Right atrium auricular region (tissue), 2 donors: Measurements from ENCODE around the gene ZNF576. TPM values are rescaled to one million over a fixed set of nuclear protein-coding genes. Genes with fewer than 3 reads are reported as not detected.
"Not testable (repeated sequence)": the region's sequence is repeated elsewhere in the genome, so short reads cannot be mapped to it uniquely, and the experiment has no call there.

ENCODE experiments used
- DNase-seq: peaks from one replicate; pipeline ENCODE4 v3.0.0-alpha.2; 2019; ENCODE audit warnings: low spot score
- H3K27ac ChIP-seq, 2 donors: fragments of 200-600 bp; sonication (generic); 1 replicate in 1 of 2; 2 replicates in 1 of 2; pipeline ENCODE4 v1.5.1; 2016 to 2019
- H3K27me3 ChIP-seq, 2 donors: fragments of 200-600 bp; sonication (generic); one replicate each; pipeline versions ENCODE4 v1.5.1 to v1.6.0; 2017 to 2019
- H3K36me3 ChIP-seq: fragments of 200-600 bp; sonication (generic); one replicate; pipeline ENCODE4 v1.5.1; 2016
- H3K4me1 ChIP-seq, 2 donors: fragments of 200-600 bp; sonication (generic); one replicate each; pipeline versions ENCODE4 v1.5.1 to v1.6.0; 2017 to 2019
- H3K4me3 ChIP-seq, 2 donors: fragments of 200-600 bp; sonication (generic); 1 replicate in 1 of 2; 2 replicates in 1 of 2; pipeline ENCODE4 v1.5.1; 2017 to 2019; ENCODE audit warnings: mild to moderate bottlenecking in 1 of 2, moderate library complexity in 1 of 2
- H3K9me3 ChIP-seq, 2 donors: fragments of 200-600 bp; sonication (generic); one replicate each; pipeline ENCODE4 v1.5.1; 2019
- total RNA-seq, 2 donors: library from RNA; depleted of rRNA; stranded (reverse); fragments of >200 nt; gene quantifications; one replicate each; pipeline ENCODE4 v1.1.0, GENCODE V29; 2016
- TF ChIP-seq, protein P1 (sequence below), 2 donors: fragments of 200-600 bp; sonication (generic); IDR thresholded peaks; one replicate each; pipeline ENCODE4 v1.5.1; 2019; ENCODE audit warnings: antibody characterized with exemption in 2 of 2

Gene ZNF576
- total RNA-seq, 2 donors from 2014 or later = 8.9 to 16.4 TPM

DNA sequence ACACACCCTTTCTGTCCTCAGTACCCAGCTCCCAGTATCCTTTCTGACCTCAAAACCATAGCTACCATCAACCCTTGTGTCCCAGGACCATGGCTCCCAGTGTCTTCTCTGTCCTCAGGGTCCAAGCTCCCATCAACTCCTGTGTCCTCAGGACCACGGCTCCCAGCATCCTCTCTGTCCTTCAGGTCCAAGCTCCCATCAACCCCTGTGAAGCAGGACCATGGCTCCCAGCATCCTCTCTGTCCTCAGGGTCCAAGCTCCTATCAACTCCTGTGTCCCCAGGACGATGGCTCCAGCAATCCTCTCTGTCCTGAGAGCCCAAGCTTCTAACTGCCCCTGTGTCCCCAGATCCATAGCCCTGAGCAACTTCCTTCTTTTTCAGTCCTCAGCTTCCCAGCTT is 44.9 kb downstream of the ZNF576 start:
- TF ChIP-seq, protein P1, sequence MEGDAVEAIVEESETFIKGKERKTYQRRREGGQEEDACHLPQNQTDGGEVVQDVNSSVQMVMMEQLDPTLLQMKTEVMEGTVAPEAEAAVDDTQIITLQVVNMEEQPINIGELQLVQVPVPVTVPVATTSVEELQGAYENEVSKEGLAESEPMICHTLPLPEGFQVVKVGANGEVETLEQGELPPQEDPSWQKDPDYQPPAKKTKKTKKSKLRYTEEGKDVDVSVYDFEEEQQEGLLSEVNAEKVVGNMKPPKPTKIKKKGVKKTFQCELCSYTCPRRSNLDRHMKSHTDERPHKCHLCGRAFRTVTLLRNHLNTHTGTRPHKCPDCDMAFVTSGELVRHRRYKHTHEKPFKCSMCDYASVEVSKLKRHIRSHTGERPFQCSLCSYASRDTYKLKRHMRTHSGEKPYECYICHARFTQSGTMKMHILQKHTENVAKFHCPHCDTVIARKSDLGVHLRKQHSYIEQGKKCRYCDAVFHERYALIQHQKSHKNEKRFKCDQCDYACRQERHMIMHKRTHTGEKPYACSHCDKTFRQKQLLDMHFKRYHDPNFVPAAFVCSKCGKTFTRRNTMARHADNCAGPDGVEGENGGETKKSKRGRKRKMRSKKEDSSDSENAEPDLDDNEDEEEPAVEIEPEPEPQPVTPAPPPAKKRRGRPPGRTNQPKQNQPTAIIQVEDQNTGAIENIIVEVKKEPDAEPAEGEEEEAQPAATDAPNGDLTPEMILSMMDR (IDR thresholded peaks at IDR 0.05) = no peak
- no peaks in the 10 kb centered on the region for H3K36me3 ChIP-seq
- H3K27ac ChIP-seq = no peak overlapping the region
- no peak overlapping the region for H3K4me3 ChIP-seq
- no peaks in the 10 kb centered on the region for H3K9me3 ChIP-seq
- H3K27me3 ChIP-seq = no peaks in the 10 kb centered on the region
- no peak for DNase-seq
- peaks cover 0 to 12% of the 10 kb centered on the region in 2 donors for H3K4me1 ChIP-seq

DNA sequence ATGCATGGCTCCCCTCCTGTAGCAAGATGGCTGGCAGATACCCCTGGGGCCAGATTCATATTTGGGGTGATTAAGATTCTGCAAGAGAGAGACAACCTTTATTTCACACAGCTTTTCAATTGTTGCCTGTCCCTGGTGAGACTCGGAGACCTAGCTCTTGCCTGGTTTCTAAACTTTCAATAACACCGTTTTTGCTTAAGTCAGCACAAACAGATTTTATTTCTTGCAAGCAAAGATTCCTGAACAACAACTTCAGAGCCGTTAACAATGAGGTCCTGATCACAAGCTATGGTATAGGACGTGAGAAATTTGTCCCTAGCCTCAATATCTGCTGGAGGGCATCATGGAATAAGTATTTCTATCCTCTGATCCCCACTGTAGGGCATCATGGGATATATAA is 46.1 kb downstream of the ZNF576 start:
- no peaks in the 10 kb centered on the region for H3K36me3 ChIP-seq
- TF ChIP-seq, protein P1 (IDR thresholded peaks at IDR 0.05) = no peak
- H3K27me3 ChIP-seq = no peaks in the 10 kb centered on the region
- peaks cover 0 to 12% of the 10 kb centered on the region in 2 donors for H3K4me1 ChIP-seq
- DNase-seq = no peak
- H3K4me3 ChIP-seq = no peak overlapping the region
- no peaks in the 10 kb centered on the region for H3K9me3 ChIP-seq
- H3K27ac ChIP-seq = no peak overlapping the region

DNA sequence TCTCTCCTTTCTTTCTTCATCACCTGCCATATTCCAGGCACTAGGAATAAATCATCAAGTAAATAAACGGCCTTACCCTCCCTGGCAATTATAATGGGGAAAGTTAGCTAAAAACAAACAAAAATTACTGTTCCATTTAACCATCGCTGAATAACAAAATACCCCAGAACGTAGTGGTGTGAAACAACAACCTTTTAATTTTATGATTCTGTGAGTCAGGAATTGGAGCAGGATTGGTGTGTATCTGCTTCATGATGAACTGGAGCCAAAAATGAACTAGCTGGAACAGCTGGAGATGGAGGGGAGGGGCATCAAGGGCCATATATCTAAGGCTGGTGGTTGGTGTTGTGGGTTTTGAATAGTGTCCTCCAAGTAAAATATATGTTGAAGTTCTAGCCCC is 46.9 kb downstream of the ZNF576 start:
- no peak overlapping the region for H3K27ac ChIP-seq
- no peaks in the 10 kb centered on the region for H3K27me3 ChIP-seq
- TF ChIP-seq, protein P1 (IDR thresholded peaks at IDR 0.05) = no peak
- DNase-seq = no peak
- peaks cover 4% of the 10 kb centered on the region for H3K36me3 ChIP-seq
- H3K4me3 ChIP-seq = no peak overlapping the region
- no peaks in the 10 kb centered on the region for H3K9me3 ChIP-seq
- peaks cover 0 to 12% of the 10 kb centered on the region in 2 donors for H3K4me1 ChIP-seq

DNA sequence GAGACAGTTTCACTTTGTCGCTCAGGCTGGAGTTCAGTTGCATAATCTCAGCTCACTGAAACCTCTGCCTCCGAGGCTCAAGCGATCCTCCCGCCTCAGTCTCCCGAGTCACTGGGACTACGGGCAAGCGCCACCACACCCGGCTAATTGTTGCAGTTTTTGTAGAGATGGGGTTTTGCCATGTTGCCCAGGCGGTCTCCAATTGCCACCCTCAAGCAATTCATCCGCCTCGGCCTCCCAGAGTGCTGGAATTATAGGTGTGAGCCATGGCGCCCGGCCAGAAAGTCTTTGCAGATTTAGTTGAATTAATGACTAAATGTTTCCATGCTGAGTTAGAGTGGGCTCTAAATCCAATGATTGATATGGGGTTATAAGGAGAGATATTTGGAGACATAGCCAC is 47.8 kb downstream of the ZNF576 start:
- H3K27me3 ChIP-seq = no peaks in the 10 kb centered on the region
- H3K36me3 ChIP-seq = peaks cover 11% of the 10 kb centered on the region
- peaks cover 0 to 10% of the 10 kb centered on the region in 2 donors for H3K4me1 ChIP-seq
- TF ChIP-seq, protein P1 (IDR thresholded peaks at IDR 0.05) = no peak
- no peak overlapping the region for H3K4me3 ChIP-seq
- no peak overlapping the region for H3K27ac ChIP-seq
- H3K9me3 ChIP-seq = no peaks in the 10 kb centered on the region
- no peak for DNase-seq

- Histone ChIP-seq H3K36me3 (peaks cover 16% of the 10 kb centered on the region), H3K4me1 (no peaks in the 10 kb centered on the region), H3K27me3 (no peaks in the 10 kb centered on the region), H3K4me3 (no peak overlapping the region), H3K9me3 (no peaks in the 10 kb centered on the region), H3K27ac (no peak overlapping the region)
- DNase-seq = no peak
- TF ChIP-seq, protein P1 (IDR thresholded peaks at IDR 0.05) = no peak
Observed at GRCh38 chr19:43648633-43649032, 52.2 kb downstream of the ZNF576 start.

- no peaks in the 10 kb centered on the region for H3K27me3 ChIP-seq
- no peaks in the 10 kb centered on the region for H3K9me3 ChIP-seq
- no peaks in the 10 kb centered on the region for H3K4me1 ChIP-seq
- no peak for DNase-seq
- peaks cover 16% of the 10 kb centered on the region for H3K36me3 ChIP-seq
- H3K27ac ChIP-seq = no peak overlapping the region
- no peak overlapping the region for H3K4me3 ChIP-seq
- TF ChIP-seq, protein P1 (IDR thresholded peaks at IDR 0.05) = no peak
Observed at GRCh38 chr19:43649514-43649913, 53.1 kb downstream of the ZNF576 start.

DNA sequence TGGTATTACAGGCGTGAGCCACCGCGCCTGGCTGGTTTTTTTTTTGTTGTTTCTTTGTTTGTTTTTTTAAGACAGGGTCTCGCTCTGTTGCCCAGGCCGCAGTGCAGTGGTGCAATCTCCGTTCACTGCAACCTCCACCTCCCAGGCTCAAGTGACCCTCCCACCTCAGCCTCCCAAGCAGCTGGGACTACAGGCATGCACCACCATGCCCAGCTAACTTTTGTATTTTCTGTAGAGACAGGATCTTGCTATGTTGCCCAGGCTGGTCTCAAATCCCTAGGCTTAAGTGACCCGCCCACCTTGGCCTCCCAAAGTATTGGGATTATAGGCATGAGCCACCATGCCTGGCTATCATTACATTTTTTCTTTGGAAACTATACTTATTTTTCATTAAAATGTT is 53.9 kb downstream of the ZNF576 start:
- H3K4me1 ChIP-seq, H3K27ac ChIP-seq, H3K9me3 ChIP-seq, DNase-seq, H3K4me3 ChIP-seq, H3K27me3 ChIP-seq: not testable (repeated sequence)
- H3K36me3 ChIP-seq = peaks cover 16% of the 10 kb centered on the region
